Heart right ventricle (tissue), 16 donors: Measurements from ENCODE around the gene SND1. TPM values are rescaled to one million over a fixed set of nuclear protein-coding genes. Genes with fewer than 3 reads are reported as not detected.

Source experiments
- ATAC-seq, 8 donors: fragments of 200-7000 bp; cut with Tn5 transposase; one replicate each; pipeline ENCODE4 v1.9.1; 2020; ENCODE audit warnings: mild to moderate bottlenecking in 8 of 8, moderate library complexity in 8 of 8, moderate number of reproducible peaks in 1 of 8
- DNase-seq, 2 donors: peaks; one replicate each; pipeline ENCODE4 v3.0.0-alpha.2; 2020
- H3K27ac ChIP-seq, 10 donors: fragments of 200-600 bp; sonication (generic) in 2 of 10; one replicate each; pipeline versions ENCODE4 v1.5.0 to v1.8.0; 2020 to 2022; ENCODE audit warnings: mild to moderate bottlenecking in 3 of 10
- H3K27me3 ChIP-seq, 7 donors: fragments of 200-600 bp; one replicate each; pipeline ENCODE4 v1.8.0; 2021 to 2022; ENCODE audit warnings: mild to moderate bottlenecking in 2 of 7
- H3K36me3 ChIP-seq, 9 donors: fragments of 200-600 bp; sonication (generic) in 1 of 9; one replicate each; pipeline versions ENCODE4 v1.5.0 to v1.8.0; 2020 to 2022; ENCODE audit warnings: mild to moderate bottlenecking in 2 of 9
- H3K4me1 ChIP-seq, 9 donors: fragments of 200-600 bp; sonication (generic) in 1 of 9; one replicate each; pipeline versions ENCODE4 v1.5.0 to v1.8.0; 2020 to 2022; ENCODE audit warnings: mild to moderate bottlenecking in 4 of 9
- H3K4me3 ChIP-seq, 10 donors: fragments of 200-600 bp; sonication (generic) in 2 of 10; one replicate each; pipeline versions ENCODE4 v1.5.0 to v1.8.0; 2020 to 2022; ENCODE audit warnings: mild to moderate bottlenecking in 7 of 10, moderate library complexity in 2 of 10
- H3K9me3 ChIP-seq, 11 donors: fragments of 200-600 bp in 10 of 11; sonication (generic) in 2 of 11; one replicate each; pipeline versions ENCODE4 v1.5.0 to v1.8.0; 2013 to 2022; ENCODE audit warnings: mild to moderate bottlenecking in 2 of 11, control low read depth in 1 of 11, moderate library complexity in 1 of 11
- CTCF ChIP-seq, 9 donors: fragments of 200-600 bp; sonication (generic) in 2 of 9; IDR thresholded peaks; one replicate each; pipeline versions ENCODE4 v1.5.0 to v1.8.0; 2021 to 2022; ENCODE audit warnings: antibody characterized with exemption in 9 of 9, mild to moderate bottlenecking in 5 of 9, moderate library complexity in 1 of 9
- WGBS, 2 donors: extraction: QIAGEN DNeasy Blood & Tissue Kit; methylation state at CpG; one replicate each; pipeline ENCODE4 v1.1.7; 2013; ENCODE audit warnings: inconsistent platforms in 1 of 2; 5-methylcytosine and 5-hydroxymethylcytosine counted together
- intact Hi-C, 10 donors: fragments of 100-400 bp; cut with DNase I; formaldehyde crosslinking; loops; one replicate each; pipeline versions ENCODE4 v1.11.1 to v1.14.2; 2022
- polyA plus RNA-seq, 2 donors: library from polyadenylated mRNA; stranded (reverse); fragments of 200-250 nt; gene quantifications; one replicate each; pipeline ENCODE4 v1.2.3, GENCODE V29; 2013
- total RNA-seq, 10 donors: library from RNA; stranded (reverse); fragmentation: NEBNext Ultra II Directional in 3 of 10; extraction: Animal tissue kit (Norgen Biotek cat#: 25700) in 3 of 10; gene quantifications; one replicate each; pipeline versions ENCODE4 v1.2.1 to v1.2.4, GENCODE V29; 2021 to 2023
- donor health status: Arrhythmogenic right ventricular cardiomyopathy.
- donor health status: ischemic (EF 13 %, LVEDD 7.1; RV severe dilation, severe dysfunction).
- donor health status: healthy with polysubstance abuse.
- donor health status: DM: no; HTN: yes; CAD: no.
- donor health status: DM: no; HTN: no; CAD: no.
- donor health status: ischemic (EF 25% LVEDD 6.9; RV normal size, moderate dysfunction).
- donor health status: ischemic (EF 25% LVEDD 5.7; RV mildly dilated, moderate dysfunction).
- donor health status: healthy.
- donor health status: DM: yes; HTN: yes; CAD: no.
- donor health status: Ischemic cardiomyopathy.
- donor health status: ischemic (EF 35%, LVEDD 5.7; RV mildly dilated, moderate dysfunction).
- donor health status: nonischemic (EF 11% LVEDD 7.7; RV severe dilation, severe dysfunction).
- donor health status: DM: yes; HTN: yes; CAD: no.
- donor health status: PGD.
- donor health status: ischemic (EF 29% LVEDD 5.4; RV normal size, mild dysfunction).
- donor health status: nonischemic (EF 23%, LVEDD 6.1; RV moderate dilation, normal function).

SND1 gene
- total and polyA plus RNA-seq, 12 donors: 39.9 to 107 (median 80.8) TPM

GRCh38 chr7:127934711-127935110 lies 282.7 kb downstream of the SND1 start:
- intact Hi-C loops: loop anchor here in 1 of 10 donors (10.0 kb wide), 1 partner anchor 180 kb away; no protein-coding TSS in a partner anchor
- Histone ChIP-seq H3K9me3 (peaks cover 0 to 8% (median 0%) of the 10 kb centered on the region in 11 donors), H3K4me1 (peaks cover 0 to 4% (median 0%) of the 10 kb centered on the region in 9 donors), H3K27ac (no peak overlapping the region), H3K4me3 (no peak overlapping the region), H3K36me3 (peaks cover 0 to 54% (median 6%) of the 10 kb centered on the region in 9 donors), H3K27me3 (no peaks in the 10 kb centered on the region)
- WGBS, 2 donors: 95 to 97% methylated on average over 5 of the region's 5 CpGs
- TF ChIP-seq CTCF (IDR thresholded peaks at IDR 0.05): no peak
- no peak for DNase-seq
- no peak for ATAC-seq

GRCh38 chr7:127935847-127936376 lies 283.9 kb downstream of the SND1 start:
- intact Hi-C loops: loop anchor here in 1 of 10 donors (10.0 kb wide), 1 partner anchor 181 kb away; no protein-coding TSS in a partner anchor
- WGBS, 2 donors: 86 to 89% methylated on average over 6 of the region's 6 CpGs
- H3K27me3 ChIP-seq: no peaks in the 10 kb centered on the region

GRCh38 chr7:127937066-127937680 lies 285.2 kb downstream of the SND1 start:
- intact Hi-C loops: loop anchor here in 1 of 10 donors (10.0 kb wide), 1 partner anchor 182 kb away; no protein-coding TSS in a partner anchor
- H3K36me3 ChIP-seq: peaks cover 0 to 30% (median 0%) of the 10 kb centered on the region in 9 donors
- H3K4me1 ChIP-seq: peaks cover 0 to 13% (median 0%) of the 10 kb centered on the region in 9 donors
- no peaks in the 10 kb centered on the region for H3K27me3 ChIP-seq
- ATAC-seq: no peak
- no peaks in the 10 kb centered on the region for H3K9me3 ChIP-seq
- TF ChIP-seq CTCF (IDR thresholded peaks at IDR 0.05): no peak
- H3K27ac ChIP-seq: no peak overlapping the region
- no peak for DNase-seq
- WGBS, 2 donors: 84% methylated on average over 3 of the region's 3 CpGs
- no peak overlapping the region for H3K4me3 ChIP-seq

More at GRCh38 chr7:127935847-127936376, 283.9 kb downstream of the SND1 start:
- H3K4me1 ChIP-seq: peaks cover 0 to 5% (median 0%) of the 10 kb centered on the region in 9 donors
- ATAC-seq (no peak), DNase-seq (no peak)
- peaks cover 0 to 8% (median 0%) of the 10 kb centered on the region in 11 donors for H3K9me3 ChIP-seq
- H3K36me3 ChIP-seq: peaks cover 0 to 42% (median 0%) of the 10 kb centered on the region in 9 donors
- no peak overlapping the region for H3K27ac ChIP-seq
- no peak for TF ChIP-seq CTCF (IDR thresholded peaks at IDR 0.05)
- H3K4me3 ChIP-seq: no peak overlapping the region

GRCh38 chr7:127938588-127938987 lies 286.6 kb downstream of the SND1 start:
- peak in 3 of 9 donors; percentile 12 to 30 (median 21) for TF ChIP-seq CTCF (IDR thresholded peaks at IDR 0.05)
- Histone ChIP-seq H3K27ac (no peak overlapping the region), H3K4me3 (no peak overlapping the region), H3K36me3 (peaks cover 0 to 25% (median 0%) of the 10 kb centered on the region in 9 donors), H3K27me3 (no peaks in the 10 kb centered on the region), H3K4me1 (peaks cover 0 to 13% (median 2%) of the 10 kb centered on the region in 9 donors), H3K9me3 (no peaks in the 10 kb centered on the region)
- 91 to 98% methylated on average over 2 of the region's 2 CpGs for WGBS, 2 donors
- DNase-seq (peak in 1 of 2 donors; percentile 5), ATAC-seq (peak in 1 of 8 donors; percentile 42)
- intact Hi-C loops: loop anchor here in 1 of 10 donors (10.0 kb wide), 1 partner anchor 184 kb away; no protein-coding TSS in a partner anchor
